GM12801 (cell line): ENCODE measurements around the gene RFX1.

ENCODE experiments used
- CTCF ChIP-seq: IDR thresholded peaks from one replicate; pipeline ENCODE4 v1.5.1; 2011; ENCODE audit warnings: control low read depth; ENCODE audit not compliant: insufficient read length; ENCODE audit errors: extremely low read depth

RFX1 gene

GRCh38 chr19:14006085-14006765 lies at the start of gene RFX1:
Gene RFX1 (minus strand): TSS chr19:14006320. CDS start chr19:13993843, 12,477 bp downstream.
- no peak for TF ChIP-seq CTCF

GRCh38 chr19:14055396-14055795 lies 49.3 kb upstream of the RFX1 start:
- no peak for TF ChIP-seq CTCF

- TF ChIP-seq CTCF: no peak
Measured at GRCh38 chr19:14054721-14055120, 48.6 kb upstream of the RFX1 start.

GRCh38 chr19:14054099-14054498 lies 48.0 kb upstream of the RFX1 start:
- TF ChIP-seq CTCF: no peak

GRCh38 chr19:14053500-14053899 lies 47.4 kb upstream of the RFX1 start:
- TF ChIP-seq CTCF: no peak

- TF ChIP-seq CTCF: no peak
Measured at GRCh38 chr19:14053032-14053431, 46.9 kb upstream of the RFX1 start.

- no peak for TF ChIP-seq CTCF
Measured at GRCh38 chr19:14052470-14052869, 46.4 kb upstream of the RFX1 start.
